Limb (tissue), 2 donors: ENCODE data around the gene GAGE12C.
"Not testable (repeated sequence)": the region's sequence is repeated elsewhere in the genome, so short reads cannot be mapped to it uniquely, and the experiment has no call there.

Source experiments
- DNase-seq, 2 donors: peaks; one replicate each; pipeline ENCODE4 v3.0.0-alpha.2; 2016; ENCODE audit errors: extremely low spot score in 2 of 2

Gene GAGE12C, protein sequence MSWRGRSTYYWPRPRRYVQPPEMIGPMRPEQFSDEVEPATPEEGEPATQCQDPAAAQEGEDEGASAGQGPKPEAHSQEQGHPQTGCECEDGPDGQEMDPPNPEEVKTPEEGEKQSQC

DNA sequence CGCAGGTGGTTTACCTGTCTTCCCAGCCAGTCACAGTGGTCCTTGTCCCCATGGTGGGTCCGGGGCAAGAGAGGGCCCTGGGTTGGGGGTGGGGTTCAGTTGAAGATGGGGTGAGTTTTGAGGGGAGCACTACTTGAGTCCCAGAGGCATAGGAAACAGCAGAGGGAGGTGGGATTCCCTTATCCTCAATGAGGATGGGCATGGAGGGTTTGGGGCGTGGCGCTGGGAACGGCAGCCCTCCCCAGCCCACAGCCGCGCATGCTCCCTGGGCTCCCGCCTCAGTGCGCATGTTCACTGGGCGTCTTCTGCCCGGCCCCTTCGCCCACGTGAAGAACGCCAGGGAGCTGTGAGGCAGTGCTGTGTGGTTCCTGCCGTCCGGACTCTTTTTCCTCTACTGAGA is at the start of gene GAGE12C:
TSS of gene GAGE12C (plus strand) at position 301 of the 400 bp plus-strand sequence. CDS start 1,155 bp downstream, outside the sequence.
- not testable (repeated sequence) for DNase-seq

DNA sequence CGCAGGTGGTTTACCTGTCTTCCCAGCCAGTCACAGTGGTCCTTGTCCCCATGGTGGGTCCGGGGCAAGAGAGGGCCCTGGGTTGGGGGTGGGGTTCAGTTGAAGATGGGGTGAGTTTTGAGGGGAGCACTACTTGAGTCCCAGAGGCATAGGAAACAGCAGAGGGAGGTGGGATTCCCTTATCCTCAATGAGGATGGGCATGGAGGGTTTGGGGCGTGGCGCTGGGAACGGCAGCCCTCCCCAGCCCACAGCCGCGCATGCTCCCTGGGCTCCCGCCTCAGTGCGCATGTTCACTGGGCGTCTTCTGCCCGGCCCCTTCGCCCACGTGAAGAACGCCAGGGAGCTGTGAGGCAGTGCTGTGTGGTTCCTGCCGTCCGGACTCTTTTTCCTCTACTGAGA is 9.5 kb downstream of the GAGE12C start, which contains the start of gene GAGE12D:
TSS of gene GAGE12D (plus strand) at position 301 of the 400 bp plus-strand sequence. CDS start 1,155 bp downstream, outside the sequence.
- not testable (repeated sequence) for DNase-seq

DNA sequence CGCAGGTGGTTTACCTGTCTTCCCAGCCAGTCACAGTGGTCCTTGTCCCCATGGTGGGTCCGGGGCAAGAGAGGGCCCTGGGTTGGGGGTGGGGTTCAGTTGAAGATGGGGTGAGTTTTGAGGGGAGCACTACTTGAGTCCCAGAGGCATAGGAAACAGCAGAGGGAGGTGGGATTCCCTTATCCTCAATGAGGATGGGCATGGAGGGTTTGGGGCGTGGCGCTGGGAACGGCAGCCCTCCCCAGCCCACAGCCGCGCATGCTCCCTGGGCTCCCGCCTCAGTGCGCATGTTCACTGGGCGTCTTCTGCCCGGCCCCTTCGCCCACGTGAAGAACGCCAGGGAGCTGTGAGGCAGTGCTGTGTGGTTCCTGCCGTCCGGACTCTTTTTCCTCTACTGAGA is 19.0 kb downstream of the GAGE12C start, which contains the start of gene GAGE12E:
TSS of gene GAGE12E (plus strand) at position 301 of the 400 bp plus-strand sequence. CDS start 1,155 bp downstream, outside the sequence.
- not testable (repeated sequence) for DNase-seq

DNA sequence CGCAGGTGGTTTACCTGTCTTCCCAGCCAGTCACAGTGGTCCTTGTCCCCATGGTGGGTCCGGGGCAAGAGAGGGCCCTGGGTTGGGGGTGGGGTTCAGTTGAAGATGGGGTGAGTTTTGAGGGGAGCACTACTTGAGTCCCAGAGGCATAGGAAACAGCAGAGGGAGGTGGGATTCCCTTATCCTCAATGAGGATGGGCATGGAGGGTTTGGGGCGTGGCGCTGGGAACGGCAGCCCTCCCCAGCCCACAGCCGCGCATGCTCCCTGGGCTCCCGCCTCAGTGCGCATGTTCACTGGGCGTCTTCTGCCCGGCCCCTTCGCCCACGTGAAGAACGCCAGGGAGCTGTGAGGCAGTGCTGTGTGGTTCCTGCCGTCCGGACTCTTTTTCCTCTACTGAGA is 28.6 kb downstream of the GAGE12C start, which contains the start of gene GAGE12F:
TSS of gene GAGE12F (plus strand) at position 301 of the 400 bp plus-strand sequence. CDS start 1,155 bp downstream, outside the sequence.
- DNase-seq: not testable (repeated sequence)

- not testable (repeated sequence) for DNase-seq
Observed at GRCh38 chrX:49568728-49569127, 36.8 kb downstream of the GAGE12C start.

GRCh38 chrX:49569152-49569551 is 37.2 kb downstream of the GAGE12C start:
- not testable (repeated sequence) for DNase-seq

GRCh38 chrX:49570100-49570499 is 38.1 kb downstream of the GAGE12C start, which contains the start of gene GAGE12G:
Gene GAGE12G (plus strand): TSS chrX:49570400. CDS start chrX:49571555, 1,155 bp downstream.
- not testable (repeated sequence) for DNase-seq

DNA sequence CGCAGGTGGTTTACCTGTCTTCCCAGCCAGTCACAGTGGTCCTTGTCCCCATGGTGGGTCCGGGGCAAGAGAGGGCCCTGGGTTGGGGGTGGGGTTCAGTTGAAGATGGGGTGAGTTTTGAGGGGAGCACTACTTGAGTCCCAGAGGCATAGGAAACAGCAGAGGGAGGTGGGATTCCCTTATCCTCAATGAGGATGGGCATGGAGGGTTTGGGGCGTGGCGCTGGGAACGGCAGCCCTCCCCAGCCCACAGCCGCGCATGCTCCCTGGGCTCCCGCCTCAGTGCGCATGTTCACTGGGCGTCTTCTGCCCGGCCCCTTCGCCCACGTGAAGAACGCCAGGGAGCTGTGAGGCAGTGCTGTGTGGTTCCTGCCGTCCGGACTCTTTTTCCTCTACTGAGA is 47.7 kb downstream of the GAGE12C start, which contains the start of gene GAGE12H:
TSS of gene GAGE12H (plus strand) at position 301 of the 400 bp plus-strand sequence. CDS start 1,155 bp downstream, outside the sequence.
- DNase-seq: not testable (repeated sequence)
